Neuronal stem cell (in vitro differentiated cells): ENCODE results near the gene BACE2.
A peak's percentile ranks its signal among the peaks of the same experiment; 100 is the strongest.
"Not testable (repeated sequence)": the region's sequence is repeated elsewhere in the genome, so short reads cannot be mapped to it uniquely, and the experiment has no call there.

Experiments
- DNase-seq: peaks from one replicate; pipeline ENCODE4 v3.0.0-alpha.2; 2013; ENCODE audit warnings: low spot score
- H2AFZ ChIP-seq: one replicate; pipeline ENCODE4 v1.6.1; 2013; ENCODE audit warnings: mild to moderate bottlenecking, low read length, inconsistent platforms
- H2AK5ac ChIP-seq: 2 replicates; pipeline ENCODE4 v1.6.1; 2013; ENCODE audit warnings: low read depth, mild to moderate bottlenecking, inconsistent platforms, low read length, moderate library complexity, mixed read lengths
- H2BK120ac ChIP-seq: 2 replicates; pipeline ENCODE4 v1.6.1; 2013; ENCODE audit warnings: low read depth, mild to moderate bottlenecking, inconsistent platforms, low read length, moderate library complexity, mixed read lengths
- H2BK12ac ChIP-seq: one replicate; pipeline ENCODE4 v1.6.1; 2013; ENCODE audit warnings: low read length, inconsistent platforms
- H2BK15ac ChIP-seq: 2 replicates; pipeline ENCODE4 v1.6.1; 2013; ENCODE audit warnings: mild to moderate bottlenecking, low read length, inconsistent platforms, mixed read lengths
- H2BK5ac ChIP-seq: one replicate; pipeline ENCODE4 v1.6.1; 2013; ENCODE audit warnings: inconsistent platforms, mild to moderate bottlenecking, low read length, moderate library complexity
- H3K14ac ChIP-seq: one replicate; pipeline ENCODE4 v1.6.1; 2013; ENCODE audit warnings: low read length, inconsistent platforms
- H3K18ac ChIP-seq: 2 replicates; pipeline ENCODE4 v1.6.1; 2013; ENCODE audit warnings: low read length, inconsistent platforms
- H3K23ac ChIP-seq: 2 replicates; pipeline ENCODE4 v1.6.1; 2013; ENCODE audit warnings: low read depth, mild to moderate bottlenecking, mixed read lengths, low read length, inconsistent platforms; ENCODE audit not compliant: poor library complexity
- H3K27ac ChIP-seq: replicated peaks from 3 replicates; pipeline ENCODE4 v1.5.1; 2013; ENCODE audit warnings: low read length, inconsistent platforms
- H3K27me3 ChIP-seq, 3 experiments: 2 replicates each; pipeline ENCODE4 v1.6.1; 2013; ENCODE audit warnings: low read length in 3 of 3, mild to moderate bottlenecking in 2 of 3, inconsistent platforms in 1 of 3, low read depth in 1 of 3, mixed read lengths in 1 of 3, moderate library complexity in 1 of 3; ENCODE audit not compliant: control insufficient read depth in 3 of 3, insufficient read depth in 3 of 3
- H3K36me3 ChIP-seq, 2 donors: replicated peaks in 1 of 2; 2 replicates each; pipeline ENCODE4 v1.6.1; 2013; ENCODE audit warnings: low read length in 2 of 2; ENCODE audit not compliant: control insufficient read depth in 2 of 2, insufficient read depth in 2 of 2
- H3K4ac ChIP-seq: 2 replicates; pipeline ENCODE4 v1.6.1; 2013; ENCODE audit warnings: inconsistent platforms, mild to moderate bottlenecking, low read length, moderate library complexity
- H3K4me1 ChIP-seq, 2 donors: 1 replicate in 1 of 2; 2 replicates in 1 of 2; pipeline ENCODE4 v1.6.1; 2013; ENCODE audit warnings: low read length in 2 of 2, low read depth in 1 of 2; ENCODE audit not compliant: control insufficient read depth in 2 of 2, insufficient read depth in 1 of 2
- H3K4me2 ChIP-seq: one replicate; pipeline ENCODE4 v1.6.1; 2013; ENCODE audit warnings: mild to moderate bottlenecking, low read length, inconsistent platforms; ENCODE audit not compliant: insufficient read depth, poor library complexity, severe bottlenecking
- H3K4me3 ChIP-seq, 2 donors: 2 replicates each; pipeline ENCODE4 v1.5.1; 2013; ENCODE audit warnings: low read length in 2 of 2, mild to moderate bottlenecking in 2 of 2, inconsistent platforms in 1 of 2, moderate library complexity in 1 of 2
- H3K79me1 ChIP-seq: one replicate; pipeline ENCODE4 v1.6.1; 2013; ENCODE audit warnings: low read depth, mild to moderate bottlenecking, inconsistent platforms, low read length, moderate library complexity
- H3K9ac ChIP-seq: one replicate; pipeline ENCODE4 v1.6.1; 2013; ENCODE audit warnings: mild to moderate bottlenecking, low read depth, low read length, inconsistent platforms; ENCODE audit not compliant: poor library complexity
- H3K9me3 ChIP-seq, 2 donors: replicated peaks in 1 of 2; 2 replicates each; pipeline versions ENCODE3 to v1.6.1; 2013; ENCODE audit warnings: low read length in 2 of 2, mild to moderate bottlenecking in 2 of 2, inconsistent platforms in 1 of 2, low read depth in 1 of 2, mixed read lengths in 1 of 2, moderate library complexity in 1 of 2; ENCODE audit not compliant: control insufficient read depth in 2 of 2, insufficient read depth in 1 of 2
- H4K8ac ChIP-seq: one replicate; pipeline ENCODE4 v1.6.1; 2013; ENCODE audit warnings: low read depth, mild to moderate bottlenecking, inconsistent platforms, low read length, moderate library complexity
- H4K91ac ChIP-seq: one replicate; pipeline ENCODE4 v1.6.1; 2013; ENCODE audit warnings: low read length, low read depth, mild to moderate bottlenecking, inconsistent platforms; ENCODE audit not compliant: poor library complexity
- WGBS, 2 donors: extraction: QIAGEN DNeasy Blood & Tissue Kit; methylation state at CpG; one replicate each; pipeline ENCODE4 v1.1.7; 2013; ENCODE audit warnings: missing lambda C conversion rate in 2 of 2, mixed read lengths in 1 of 2; ENCODE audit not compliant: insufficient read length in 2 of 2, insufficient replicate concordance in 1 of 2; ENCODE audit errors: extremely low coverage in 2 of 2; 5-methylcytosine and 5-hydroxymethylcytosine counted together

BACE2 gene

DNA sequence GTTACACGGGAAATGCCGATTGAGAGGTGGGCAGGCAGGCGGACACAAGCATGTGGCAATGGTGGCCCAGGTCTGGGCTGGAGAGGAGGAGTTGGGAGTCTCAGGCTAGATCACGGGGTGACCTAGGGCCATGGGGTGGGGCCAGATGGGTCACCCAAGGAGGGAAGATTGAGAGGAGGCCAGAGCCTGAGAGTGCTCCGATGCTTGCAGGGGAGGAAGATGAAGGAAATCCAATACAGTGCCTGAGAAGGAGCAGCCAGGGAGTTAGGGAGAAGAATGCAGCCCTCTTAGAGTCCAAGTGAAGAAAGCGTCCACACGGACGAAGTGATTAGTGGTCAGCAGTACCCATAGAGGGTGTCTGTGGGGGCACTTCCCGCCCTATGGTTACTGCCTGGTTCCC is 87.2 kb downstream of the BACE2 start:
- no peak overlapping the region for H2AFZ ChIP-seq
- no peak overlapping the region for H3K23ac ChIP-seq
- H4K8ac ChIP-seq: no peak overlapping the region
- H3K4me1 ChIP-seq: peaks cover 0 to 6% of the 10 kb centered on the region in 2 donors
- no CpG with 5 or more reads among the region's 9 CpGs for WGBS, 2 donors
- H3K4ac ChIP-seq: no peak overlapping the region
- H2BK12ac ChIP-seq: no peak overlapping the region
- no peak overlapping the region for H3K4me3 ChIP-seq
- no peaks in the 10 kb centered on the region for H3K79me1 ChIP-seq
- H2BK120ac ChIP-seq: no peak overlapping the region
- no peak overlapping the region for H4K91ac ChIP-seq
- no peak overlapping the region for H3K14ac ChIP-seq
- no peak overlapping the region for H3K9ac ChIP-seq
- H3K4me2 ChIP-seq: no peak overlapping the region
- H3K36me3 ChIP-seq: no peaks in the 10 kb centered on the region
- H3K18ac ChIP-seq: no peak overlapping the region
- no peak overlapping the region for H2BK5ac ChIP-seq
- no peak overlapping the region for H2BK15ac ChIP-seq
- H2AK5ac ChIP-seq: no peak overlapping the region
- no peak for DNase-seq
- no peaks in the 10 kb centered on the region for H3K27me3 ChIP-seq
- H3K9me3 ChIP-seq: peaks cover 0 to 6% of the 10 kb centered on the region in 2 donors
- no peak overlapping the region for H3K27ac ChIP-seq

DNA sequence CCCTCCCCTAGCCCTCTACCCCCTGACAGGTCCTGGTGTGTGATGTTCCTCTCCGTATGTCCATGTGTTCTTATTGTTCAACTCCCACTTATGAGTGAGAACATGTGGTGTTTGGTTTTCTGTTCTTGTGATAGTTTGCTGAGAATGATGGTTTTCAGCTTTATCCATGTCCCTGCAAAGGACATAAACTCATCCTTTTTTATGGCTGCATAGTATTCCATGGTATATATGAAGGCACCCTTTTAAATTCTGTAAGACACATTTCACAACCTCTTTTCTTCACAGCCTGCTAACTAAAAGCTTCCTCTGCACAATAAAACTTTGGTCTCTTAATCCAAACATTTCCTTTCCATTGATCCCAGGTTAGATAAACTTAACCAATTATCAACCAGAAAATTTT is 88.3 kb downstream of the BACE2 start:
- not testable (repeated sequence) for H3K27ac ChIP-seq, H2BK12ac ChIP-seq, H3K4ac ChIP-seq, H3K18ac ChIP-seq, H2AFZ ChIP-seq, H2BK15ac ChIP-seq, H3K14ac ChIP-seq, H3K4me3 ChIP-seq, H3K9me3 ChIP-seq, H3K36me3 ChIP-seq, H2BK5ac ChIP-seq, H3K79me1 ChIP-seq, H2BK120ac ChIP-seq, H3K9ac ChIP-seq, DNase-seq, H3K4me1 ChIP-seq, H2AK5ac ChIP-seq, H3K27me3 ChIP-seq, H4K8ac ChIP-seq, H3K23ac ChIP-seq, H3K4me2 ChIP-seq, H4K91ac ChIP-seq
- no CpG with 5 or more reads among the region's 1 CpG for WGBS, 2 donors

DNA sequence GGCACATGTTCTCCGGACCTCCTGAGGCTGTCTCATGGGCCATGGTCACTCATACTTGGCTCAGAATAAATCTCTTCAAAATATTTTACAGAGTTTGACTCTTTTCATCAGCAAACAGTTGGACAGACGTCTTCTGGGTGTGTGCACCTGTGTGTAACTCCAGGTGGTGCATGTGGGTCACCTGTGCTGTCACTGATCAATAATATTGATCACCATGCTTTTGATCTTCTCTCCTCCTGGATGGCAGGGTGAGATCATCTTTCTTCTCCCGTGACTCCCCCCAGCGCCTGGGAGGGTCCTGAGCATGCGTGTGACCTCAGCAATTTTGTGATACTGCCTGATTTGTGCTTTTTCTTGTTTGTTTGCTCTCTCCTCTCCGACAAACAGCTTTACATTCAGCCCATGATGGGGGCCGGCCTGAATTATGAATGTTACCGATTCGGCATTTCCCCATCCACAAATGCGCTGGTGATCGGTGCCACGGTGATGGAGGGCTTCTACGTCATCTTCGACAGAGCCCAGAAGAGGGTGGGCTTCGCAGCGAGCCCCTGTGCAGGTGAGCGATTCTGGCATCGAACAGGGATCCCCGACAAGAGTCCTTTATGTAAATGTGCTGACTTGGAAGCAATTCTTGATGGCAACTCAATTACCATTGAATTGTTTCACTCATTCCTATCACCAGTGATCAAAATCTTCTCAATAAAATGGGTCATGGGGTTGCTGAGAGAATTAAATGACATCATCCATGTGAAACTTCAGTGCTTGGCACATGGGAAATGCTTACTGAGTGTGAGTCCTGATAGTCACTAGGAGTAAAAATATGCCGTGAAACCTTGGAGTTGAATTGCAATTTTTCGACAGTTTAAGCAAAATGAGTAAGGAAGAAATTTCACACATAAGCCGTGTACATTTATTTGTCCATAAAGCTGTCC is 89.1 kb downstream of the BACE2 start:
- no peak overlapping the region for H2AFZ ChIP-seq
- no peak overlapping the region for H2BK12ac ChIP-seq
- H3K27me3 ChIP-seq: no peaks in the 10 kb centered on the region
- H2BK15ac ChIP-seq: no peak overlapping the region
- peak overlapping the region; percentile 31 for H3K23ac ChIP-seq
- H2BK120ac ChIP-seq: no peak overlapping the region
- H4K91ac ChIP-seq: no peak overlapping the region
- no peak overlapping the region for H3K4ac ChIP-seq
- H3K4me1 ChIP-seq: peaks cover 0 to 2% of the 10 kb centered on the region in 2 donors
- H3K27ac ChIP-seq: no peak overlapping the region
- H3K79me1 ChIP-seq: no peaks in the 10 kb centered on the region
- H3K4me2 ChIP-seq: no peak overlapping the region
- no peak overlapping the region for H3K4me3 ChIP-seq
- DNase-seq: no peak
- no peaks in the 10 kb centered on the region for H3K36me3 ChIP-seq
- no peak overlapping the region for H3K18ac ChIP-seq
- H2AK5ac ChIP-seq: no peak overlapping the region
- H2BK5ac ChIP-seq: no peak overlapping the region
- no CpG with 5 or more reads among the region's 22 CpGs for WGBS, 2 donors
- H3K9me3 ChIP-seq: peaks cover 0 to 6% of the 10 kb centered on the region in 2 donors
- peak overlapping the region; percentile 47 for H3K14ac ChIP-seq
- no peak overlapping the region for H4K8ac ChIP-seq
- H3K9ac ChIP-seq: no peak overlapping the region

DNA sequence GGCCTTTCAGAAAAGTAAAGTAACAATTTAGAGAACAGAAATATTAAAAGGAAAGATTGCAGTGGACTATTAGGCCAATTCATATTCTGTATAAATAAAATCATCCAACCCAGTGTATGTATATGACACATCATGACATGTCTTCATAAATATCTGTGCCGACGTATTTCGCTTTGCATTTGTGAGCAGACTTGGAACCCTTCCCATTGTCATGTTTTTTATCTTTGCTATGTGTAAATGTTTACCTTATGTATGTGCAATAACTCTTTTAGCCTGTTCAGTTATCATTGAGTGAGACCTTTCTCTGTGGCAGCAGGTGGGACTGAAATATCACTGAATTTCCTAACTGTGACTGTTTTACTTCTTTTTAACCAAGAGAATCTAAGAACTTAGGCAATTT is 90.7 kb downstream of the BACE2 start:
- H2AK5ac ChIP-seq: no peak overlapping the region
- no peak overlapping the region for H2BK5ac ChIP-seq
- H3K4me2 ChIP-seq: no peak overlapping the region
- H3K4me3 ChIP-seq: no peak overlapping the region
- no peak overlapping the region for H2BK15ac ChIP-seq
- H3K23ac ChIP-seq: no peak overlapping the region
- no peak overlapping the region for H4K91ac ChIP-seq
- no CpG with 5 or more reads among the region's 3 CpGs for WGBS, 2 donors
- H3K27ac ChIP-seq: no peak overlapping the region
- no peak overlapping the region for H3K4ac ChIP-seq
- no peak overlapping the region for H3K14ac ChIP-seq
- no peaks in the 10 kb centered on the region for H3K79me1 ChIP-seq
- H2BK120ac ChIP-seq: no peak overlapping the region
- no peak overlapping the region for H2AFZ ChIP-seq
- H3K9ac ChIP-seq: no peak overlapping the region
- no peaks in the 10 kb centered on the region for H3K27me3 ChIP-seq
- H3K18ac ChIP-seq: no peak overlapping the region
- no peaks in the 10 kb centered on the region for H3K4me1 ChIP-seq
- DNase-seq: no peak
- peaks cover 0 to 3% of the 10 kb centered on the region in 2 donors for H3K9me3 ChIP-seq
- no peak overlapping the region for H2BK12ac ChIP-seq
- no peak overlapping the region for H4K8ac ChIP-seq
- no peaks in the 10 kb centered on the region for H3K36me3 ChIP-seq
